Stimulated activated naive CD8-positive, alpha-beta T cell treated with anti-CD3 and anti-CD28 coated beads, Interleukin-15, Interleukin-2, amounts not matched to agents 100 U/mL and 50 U/mL, for 24 hours (primary cell): ENCODE measurements around the gene INF2.
A peak's percentile ranks its signal among the peaks of the same experiment; 100 is the strongest.
"Not testable (repeated sequence)": the region's sequence is repeated elsewhere in the genome, so short reads cannot be mapped to it uniquely, and the experiment has no call there.

Experiments
- ATAC-seq: fragments of 150-1000 bp; cut with Tn5 transposase; one replicate; pipeline ENCODE4 v1.10.0; 2021
- DNase-seq: peaks from one replicate; pipeline ENCODE4 v3.0.0; 2021

The INF2 gene

DNA sequence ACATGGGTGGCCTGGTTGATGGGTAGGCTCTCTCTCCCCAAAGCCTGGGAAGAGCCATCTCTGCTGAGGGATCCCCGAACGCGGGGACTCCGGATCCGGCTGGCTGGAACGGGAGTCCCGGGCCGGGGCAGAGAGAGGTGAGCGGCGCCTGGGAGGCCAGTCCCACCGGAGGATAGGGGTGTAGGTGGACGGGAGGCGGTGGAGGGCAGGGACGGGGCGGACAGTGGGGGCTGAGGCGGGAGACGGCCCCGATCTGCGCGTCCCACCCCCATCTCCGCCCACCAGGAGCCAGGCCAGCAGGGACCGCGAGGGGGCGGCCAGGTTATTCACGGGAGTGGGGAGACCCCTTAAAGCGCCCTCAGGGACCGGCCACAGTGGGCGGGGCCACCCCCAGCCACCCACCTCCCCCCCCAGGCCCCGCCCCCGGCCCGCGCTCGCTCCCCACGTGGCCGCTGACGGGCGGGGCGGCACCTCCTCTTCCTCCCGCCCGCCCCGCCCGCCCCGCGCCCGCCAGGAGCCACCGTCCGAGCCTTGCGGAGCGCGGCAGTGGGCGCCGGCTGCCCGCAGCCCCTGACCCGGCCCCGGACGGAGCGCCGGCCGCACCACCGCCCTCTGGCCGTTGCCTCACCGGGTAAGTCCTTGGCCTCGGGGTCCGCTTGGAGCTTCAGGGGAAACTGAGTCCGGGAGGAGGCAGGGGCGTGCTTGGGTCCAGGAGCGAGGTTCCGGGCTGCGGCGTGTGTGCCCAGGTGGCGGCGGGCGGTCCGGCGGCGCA lies at the start of gene INF2:
TSS of gene INF2 (plus strand) at position 510 of the 772 bp plus-strand sequence. CDS start 11,748 bp downstream, outside the sequence.
- peak; percentile 54 for ATAC-seq

DNA sequence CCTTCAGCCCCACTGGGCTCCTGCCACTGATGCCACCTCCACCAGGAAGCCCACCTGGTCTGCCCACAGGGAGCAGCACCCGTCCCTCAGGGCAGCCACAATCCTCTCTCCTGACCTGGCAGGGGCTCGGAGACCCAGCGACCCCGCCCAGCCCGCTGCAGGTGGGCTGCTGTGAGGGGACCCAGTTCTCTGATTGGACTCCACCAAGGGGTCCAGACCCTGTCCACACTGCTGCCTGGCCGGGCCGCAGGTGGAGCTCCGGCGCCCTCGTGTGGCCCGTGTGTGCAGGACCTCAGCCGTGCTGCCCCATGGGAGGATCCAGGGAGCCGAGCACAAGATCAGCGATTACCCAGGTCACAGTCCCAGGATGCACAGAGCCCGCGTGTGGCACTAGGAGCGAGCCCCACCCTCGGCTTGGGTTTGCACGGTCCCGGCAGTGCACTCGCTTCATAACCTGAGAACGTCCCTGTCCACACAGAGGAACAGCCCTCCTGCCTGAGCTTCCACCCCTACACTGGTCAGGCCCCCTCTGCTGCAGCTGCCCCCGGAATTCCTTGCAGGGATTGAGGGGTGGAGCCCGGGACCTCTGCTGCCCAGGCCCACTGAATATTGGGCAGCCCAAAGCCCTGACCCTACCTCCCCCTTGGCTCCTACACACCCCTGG lies 49.4 kb upstream of the INF2 start:
- ATAC-seq: peak; percentile 78
- peak; percentile 63 for DNase-seq

More for the DNA sequence above, at the start of gene INF2:
- peak; percentile 70 for DNase-seq

DNA sequence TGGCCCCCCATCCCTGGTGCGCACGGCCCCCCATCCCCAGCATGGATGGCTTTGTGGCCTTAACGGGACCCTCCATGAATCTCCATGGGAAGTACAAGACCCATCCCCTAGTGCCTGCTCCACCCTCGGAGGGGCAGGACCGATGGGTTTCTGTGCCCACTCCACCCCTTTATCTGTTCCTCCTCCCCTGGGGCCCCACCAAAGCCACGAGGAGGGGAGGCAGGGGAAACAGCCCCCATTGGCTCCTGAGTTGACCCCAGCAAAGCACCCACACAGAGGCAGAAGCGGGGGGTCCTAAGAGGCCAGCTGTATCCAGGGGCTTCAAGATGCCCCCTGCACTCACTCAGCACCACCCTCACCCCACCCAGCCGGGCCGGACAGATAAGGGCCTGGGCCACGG lies 48.7 kb upstream of the INF2 start:
- no peak for ATAC-seq
- DNase-seq: no peak

DNA sequence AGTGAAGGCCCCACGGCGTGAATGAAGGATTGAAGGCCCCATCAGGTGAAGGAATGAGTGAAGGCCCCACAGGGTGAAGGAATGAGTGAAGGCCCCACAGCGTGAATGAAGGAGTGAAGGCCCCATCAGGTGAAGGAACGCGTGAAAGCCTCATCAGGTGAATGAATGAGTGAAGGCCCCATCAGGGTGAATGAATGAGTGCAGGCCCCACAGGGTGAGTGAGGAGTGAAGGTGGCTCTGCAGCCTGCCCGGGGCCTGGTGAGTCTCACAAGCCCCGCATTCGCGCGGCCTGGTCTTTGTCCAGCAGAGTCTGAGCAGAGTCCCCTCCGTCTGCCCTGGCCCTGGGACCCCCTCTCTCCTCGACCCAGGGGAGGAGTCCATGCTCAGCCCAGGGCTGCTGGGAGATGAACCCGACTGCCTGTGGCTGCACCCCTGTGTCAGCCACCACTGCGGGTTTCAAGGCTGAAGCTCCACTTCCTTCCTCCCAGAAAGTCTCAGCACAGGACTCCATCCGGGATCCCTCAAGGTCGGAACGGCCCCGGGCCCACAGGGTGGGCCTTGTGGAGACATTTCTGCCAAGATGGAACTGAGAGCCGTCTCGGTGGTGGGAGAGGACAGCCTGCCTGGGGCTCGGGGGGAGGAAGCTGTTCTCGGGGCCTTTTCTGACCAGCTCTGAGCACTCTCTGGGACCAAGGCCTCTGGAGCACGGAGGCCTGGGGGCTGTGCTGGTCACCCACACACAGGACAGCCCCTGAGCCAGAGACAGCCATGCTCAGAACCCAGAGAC lies 47.5 kb upstream of the INF2 start:
- no peak for ATAC-seq
- no peak for DNase-seq

DNA sequence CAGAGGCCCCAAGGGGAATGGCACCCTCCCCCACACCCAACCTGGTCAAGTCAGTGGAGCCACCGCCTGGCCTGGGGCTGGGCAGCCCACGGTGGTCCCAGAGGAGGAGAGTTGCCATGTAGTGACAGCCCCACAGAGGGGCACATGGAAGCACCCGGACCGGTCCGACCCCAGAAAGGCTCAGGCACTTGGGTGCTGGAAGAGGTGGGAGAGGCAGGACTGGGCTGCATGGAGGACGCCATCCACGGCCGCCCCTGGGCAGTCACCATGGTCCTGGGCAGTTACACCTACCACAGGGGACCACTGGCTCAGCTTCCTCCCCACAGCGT lies 46.9 kb upstream of the INF2 start:
- ATAC-seq: no peak
- no peak for DNase-seq

DNA sequence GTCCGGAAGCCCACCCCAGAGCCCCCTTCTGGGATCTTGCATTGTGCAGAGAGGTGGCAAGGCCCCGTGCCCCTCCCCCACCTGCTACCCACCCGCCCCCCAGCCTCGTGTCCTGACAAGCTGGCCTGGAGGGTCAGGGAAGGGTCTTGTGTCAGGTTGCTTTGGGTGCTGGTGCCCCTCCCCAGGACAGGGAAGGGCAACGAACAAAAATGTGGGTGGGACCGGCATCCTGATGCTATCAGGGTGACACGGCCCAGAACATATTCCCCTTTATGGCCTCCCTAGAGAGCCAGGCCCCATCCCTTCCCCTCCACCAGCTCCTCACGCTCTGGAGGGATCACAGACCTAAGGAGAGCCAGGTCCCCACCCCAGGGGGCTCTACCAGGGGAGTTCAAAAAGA lies 46.1 kb upstream of the INF2 start:
- ATAC-seq: no peak
- DNase-seq: no peak

DNA sequence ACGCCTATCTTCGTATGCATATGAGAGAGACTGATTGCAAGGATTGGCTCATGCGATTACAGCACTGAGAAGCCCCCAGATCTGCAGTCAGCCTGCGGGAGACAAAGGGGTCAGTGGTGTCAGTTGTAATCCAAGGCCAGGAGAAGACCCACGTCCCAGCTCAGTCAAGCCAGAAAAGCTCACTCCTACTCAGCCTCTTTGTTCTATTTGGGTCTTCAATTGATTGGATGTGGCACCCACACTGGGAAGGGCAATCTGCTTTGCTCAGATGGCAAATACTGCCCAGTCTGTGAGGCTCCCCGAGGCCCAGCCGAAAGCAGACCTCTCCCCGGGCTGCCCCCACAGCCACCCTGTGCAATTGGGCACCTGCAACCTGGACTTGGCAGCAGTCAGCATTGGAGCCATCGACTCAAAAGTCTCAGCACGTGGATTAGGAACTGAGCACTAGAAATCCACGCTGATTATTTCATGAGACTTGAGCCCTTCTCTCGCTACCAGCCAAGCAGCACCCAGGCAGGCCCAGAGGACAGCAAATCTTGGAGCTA lies 45.3 kb upstream of the INF2 start:
- no peak for ATAC-seq

DNA sequence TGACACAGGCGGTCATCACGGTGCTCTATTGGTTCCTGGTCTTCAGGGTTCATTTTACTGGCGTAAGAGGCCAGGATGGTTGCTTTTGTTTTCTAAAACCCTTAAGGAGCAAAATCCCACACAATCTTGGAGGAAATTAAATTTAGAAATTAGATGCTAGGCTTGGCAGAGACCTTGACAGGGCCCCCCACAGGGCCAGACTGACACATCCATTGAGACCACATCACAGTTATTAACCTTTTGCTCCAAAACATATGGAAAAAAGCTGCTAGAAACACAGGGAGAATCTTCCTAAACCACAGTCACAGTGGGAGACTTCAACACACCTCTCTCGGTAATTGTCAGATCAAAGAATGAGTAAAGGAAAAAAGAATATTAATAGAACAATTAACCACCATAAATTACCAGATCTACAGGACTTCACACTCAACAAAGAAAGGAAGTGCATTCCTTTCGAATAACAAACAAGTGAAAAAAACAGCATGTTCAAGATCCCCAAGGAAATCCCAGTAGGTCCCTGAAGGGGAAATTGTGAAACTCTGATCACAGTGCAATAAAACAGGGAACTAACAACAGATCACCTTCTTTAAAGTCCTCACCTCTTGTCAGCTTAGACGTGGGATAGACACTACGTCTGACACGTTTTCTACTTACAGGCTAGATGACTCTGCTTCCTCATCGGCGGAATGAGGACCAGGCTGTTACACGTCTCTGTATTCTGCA lies 44.6 kb upstream of the INF2 start:
- no peak for ATAC-seq
- DNase-seq: no peak

More for the DNA sequence above, 45.3 kb upstream of the INF2 start:
- DNase-seq: no peak

DNA sequence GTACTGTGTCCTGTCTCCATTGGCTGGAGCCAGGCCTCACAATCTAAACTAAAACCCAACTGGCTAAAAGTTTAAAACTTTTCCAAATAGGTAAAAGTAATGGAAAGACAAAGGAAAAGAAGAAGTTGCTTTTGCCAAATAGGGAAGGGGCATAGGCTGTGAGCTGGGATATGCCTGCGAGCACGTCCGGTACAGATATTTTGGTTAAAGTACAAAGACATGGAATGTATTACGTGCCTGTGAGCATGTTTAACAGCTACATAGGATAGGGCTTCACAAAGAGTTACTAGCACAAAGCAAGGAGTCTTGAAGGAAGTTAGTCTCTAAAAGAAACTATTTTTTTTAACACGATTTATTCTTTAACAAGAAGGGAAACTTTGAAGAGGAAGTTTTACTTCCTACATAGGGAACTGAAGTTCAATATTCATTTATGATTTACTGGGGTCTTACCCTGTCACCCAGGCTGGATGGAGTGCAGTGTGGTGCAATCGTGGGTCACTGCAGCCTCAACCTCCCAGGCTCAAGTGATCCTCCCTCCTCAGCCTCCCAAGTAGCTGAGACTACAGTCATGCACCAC lies 41.9 kb upstream of the INF2 start:
- DNase-seq: no peak
- no peak for ATAC-seq

DNA sequence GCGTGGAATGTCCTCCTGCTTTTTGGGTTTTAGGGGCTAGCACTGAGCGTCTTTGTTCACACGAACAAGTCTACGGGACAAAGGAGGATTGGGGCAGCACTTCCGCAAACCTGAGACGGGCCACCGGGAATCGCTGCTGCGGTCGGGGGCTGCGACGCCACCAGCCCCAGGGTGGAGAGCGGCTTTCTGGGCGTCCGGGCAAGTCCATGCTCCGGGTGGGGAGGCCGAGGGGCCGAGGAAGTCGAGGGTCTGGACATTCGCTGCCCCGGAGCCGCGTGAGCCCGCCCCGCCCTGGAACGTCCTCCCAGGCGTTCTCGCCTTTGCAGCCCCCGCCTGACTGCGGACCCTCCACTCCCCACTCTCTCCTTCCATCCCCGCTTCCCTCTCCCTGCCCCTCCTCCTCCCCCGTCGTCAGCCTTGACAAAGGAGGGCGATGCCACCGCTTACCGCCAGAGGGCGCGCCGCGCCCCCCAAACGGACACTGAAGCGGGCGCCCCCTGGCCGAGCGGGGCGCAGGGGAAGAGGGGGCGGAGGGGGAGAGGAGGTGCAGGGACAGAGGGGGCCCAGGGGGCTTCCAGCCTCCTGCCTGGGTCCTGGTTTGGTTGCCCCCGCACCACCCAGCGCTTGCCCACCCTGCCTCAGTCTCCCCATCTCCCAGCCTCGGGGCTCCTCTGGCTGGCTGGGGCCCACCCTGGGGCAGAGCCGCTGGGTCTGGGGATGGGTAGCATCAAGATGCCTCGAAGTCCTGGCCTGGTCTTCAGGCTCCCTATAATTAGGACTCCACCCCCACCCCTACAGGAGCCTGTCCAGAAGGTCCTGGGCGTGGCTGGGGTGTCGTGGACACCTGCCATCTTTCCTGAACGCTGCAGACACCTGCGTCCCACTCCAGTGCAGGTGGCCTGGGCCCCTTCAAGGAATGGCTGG lies 39.1 kb upstream of the INF2 start:
- peak; percentile 75 for ATAC-seq

DNA sequence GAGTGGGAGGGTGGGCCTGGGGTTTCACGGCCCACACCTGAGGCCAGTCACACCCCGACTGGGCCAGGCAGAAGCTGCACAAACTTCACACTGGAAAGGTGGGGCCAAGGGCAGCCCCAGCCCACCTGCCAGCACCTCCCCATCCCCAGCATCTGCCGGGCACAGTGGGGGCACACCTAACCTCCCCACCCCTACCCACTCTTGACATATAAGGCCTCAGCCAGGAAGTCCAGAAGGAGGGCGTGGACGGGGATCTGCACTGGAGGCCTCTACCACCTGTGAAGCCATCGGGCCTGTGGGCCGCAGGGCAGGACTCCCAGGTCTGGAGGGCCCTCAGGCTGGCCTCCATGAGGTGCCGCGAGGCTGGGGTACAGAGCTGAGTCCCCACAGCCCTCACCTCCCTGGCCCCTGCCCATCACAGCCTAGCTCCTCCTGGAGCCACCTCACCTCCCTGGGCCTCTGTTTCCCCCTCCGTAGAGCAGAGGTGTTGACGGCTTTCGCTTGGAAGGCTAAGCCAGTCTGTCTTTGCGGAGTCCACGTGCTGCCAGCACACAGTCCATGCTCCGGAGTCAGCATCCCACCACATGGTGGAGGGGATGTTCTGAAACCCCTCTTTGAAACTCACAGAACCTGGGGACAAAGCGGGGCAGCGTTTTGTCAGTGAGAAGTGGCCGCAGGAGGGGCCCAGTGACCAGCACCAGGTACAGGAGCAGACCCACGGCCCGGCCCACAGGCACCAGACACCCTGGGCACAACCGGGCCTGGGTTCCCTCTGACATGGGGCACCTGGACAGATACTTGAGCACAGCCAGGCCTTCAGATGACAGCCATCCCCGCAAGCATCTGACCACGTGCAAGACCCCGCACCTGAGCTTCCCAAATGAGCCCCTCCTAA lies 38.2 kb upstream of the INF2 start:
- no peak for ATAC-seq
- no peak for DNase-seq

More for the DNA sequence above, 39.1 kb upstream of the INF2 start:
- peak; percentile 82 for DNase-seq

DNA sequence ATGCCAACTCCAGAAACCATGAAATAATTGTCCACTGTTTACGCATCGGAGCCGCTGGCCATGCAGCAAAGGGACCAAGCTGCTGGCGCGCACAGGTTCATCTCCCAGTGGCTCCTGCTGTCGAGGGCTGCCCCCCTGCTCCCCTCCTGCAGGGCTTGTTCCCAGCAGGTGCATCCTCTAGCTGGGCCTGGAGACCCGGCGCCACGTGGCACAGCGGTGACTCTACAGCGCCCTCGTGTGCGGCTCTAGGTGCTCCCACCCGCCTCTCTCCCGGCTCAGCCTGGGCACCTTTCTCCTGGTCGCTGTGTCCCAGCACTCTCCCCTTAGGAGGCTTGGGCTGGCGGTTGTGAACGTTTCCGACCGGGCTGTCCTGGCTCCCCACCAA lies 37.5 kb upstream of the INF2 start:
- no peak for ATAC-seq

DNA sequence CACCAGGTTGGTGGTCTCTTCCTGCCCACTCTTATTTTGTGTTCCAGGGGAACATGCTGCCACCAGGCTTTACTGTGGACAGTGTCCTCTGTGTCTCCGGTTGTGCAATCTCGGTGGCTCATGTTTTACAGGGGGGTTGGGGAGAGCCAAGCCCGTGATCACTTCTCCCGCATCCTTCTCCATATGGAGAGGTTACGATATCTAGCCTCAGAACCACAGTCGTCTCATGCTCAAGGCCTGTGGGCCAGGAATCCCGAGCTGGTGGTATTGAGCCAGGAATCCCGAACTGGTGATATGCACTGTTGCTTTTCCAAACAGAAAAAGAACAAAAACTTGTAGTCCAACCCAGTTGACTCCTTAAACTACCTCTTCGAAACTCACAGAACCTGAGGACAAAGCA lies 37.0 kb upstream of the INF2 start:
- no peak for DNase-seq
- ATAC-seq: no peak

More for the DNA sequence above, 37.5 kb upstream of the INF2 start:
- no peak for DNase-seq

DNA sequence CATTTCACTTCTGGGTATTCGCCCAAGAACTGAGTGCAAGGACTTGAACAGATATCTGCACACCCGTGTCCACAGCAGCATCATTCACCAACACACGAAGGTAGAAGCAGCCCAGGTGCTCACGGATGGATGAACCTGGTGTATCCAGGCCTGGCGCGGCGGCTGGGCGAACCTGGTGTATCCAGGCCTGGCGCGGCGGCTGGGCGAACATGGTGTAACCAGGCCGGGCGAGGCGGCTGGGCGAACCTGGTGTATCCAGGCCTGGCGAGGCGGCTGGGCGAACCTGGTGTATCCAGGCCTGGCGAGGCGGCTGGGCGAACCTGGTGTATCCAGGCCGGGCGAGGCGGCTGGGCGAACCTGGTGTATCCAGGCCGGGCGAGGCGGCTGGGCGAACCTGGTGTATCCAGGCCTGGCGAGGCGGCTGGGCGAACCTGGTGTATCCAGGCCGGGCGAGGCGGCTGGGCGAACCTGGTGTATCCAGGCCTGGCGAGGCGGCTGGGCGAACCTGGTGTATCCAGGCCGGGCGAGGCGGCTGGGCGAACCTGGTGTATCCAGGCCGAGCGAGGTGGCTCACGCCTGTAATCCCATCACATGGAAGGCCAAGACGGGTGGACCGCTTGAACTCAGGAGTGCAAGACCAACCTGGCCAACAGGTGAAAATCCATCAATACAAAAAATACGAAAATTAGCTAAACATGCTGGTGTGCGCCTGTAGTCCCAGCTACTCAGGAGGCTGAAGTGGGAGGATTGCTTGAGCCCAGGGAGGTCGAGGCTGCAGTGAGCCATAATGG lies 36.1 kb upstream of the INF2 start:
- ATAC-seq, DNase-seq: not testable (repeated sequence)

DNA sequence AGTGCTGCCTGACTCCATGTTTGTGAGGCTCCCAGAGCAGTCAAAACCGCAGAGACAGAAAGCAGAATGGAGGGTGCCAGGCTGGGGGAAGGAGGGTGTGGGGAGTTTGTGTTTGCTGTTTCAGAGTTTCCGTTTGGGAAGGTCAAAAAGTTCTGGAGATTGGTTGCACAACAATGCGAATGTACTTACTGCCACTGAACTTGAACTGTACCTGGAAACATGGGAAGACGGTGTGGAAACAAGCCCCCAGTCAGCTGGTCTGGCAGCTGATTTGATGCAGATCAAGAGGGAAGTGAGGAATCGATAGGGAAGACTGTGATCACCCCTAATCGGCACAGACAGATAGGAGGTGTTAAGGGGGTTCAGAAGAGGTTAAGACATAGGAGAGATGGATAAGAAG lies 35.3 kb upstream of the INF2 start:
- ATAC-seq: no peak

DNA sequence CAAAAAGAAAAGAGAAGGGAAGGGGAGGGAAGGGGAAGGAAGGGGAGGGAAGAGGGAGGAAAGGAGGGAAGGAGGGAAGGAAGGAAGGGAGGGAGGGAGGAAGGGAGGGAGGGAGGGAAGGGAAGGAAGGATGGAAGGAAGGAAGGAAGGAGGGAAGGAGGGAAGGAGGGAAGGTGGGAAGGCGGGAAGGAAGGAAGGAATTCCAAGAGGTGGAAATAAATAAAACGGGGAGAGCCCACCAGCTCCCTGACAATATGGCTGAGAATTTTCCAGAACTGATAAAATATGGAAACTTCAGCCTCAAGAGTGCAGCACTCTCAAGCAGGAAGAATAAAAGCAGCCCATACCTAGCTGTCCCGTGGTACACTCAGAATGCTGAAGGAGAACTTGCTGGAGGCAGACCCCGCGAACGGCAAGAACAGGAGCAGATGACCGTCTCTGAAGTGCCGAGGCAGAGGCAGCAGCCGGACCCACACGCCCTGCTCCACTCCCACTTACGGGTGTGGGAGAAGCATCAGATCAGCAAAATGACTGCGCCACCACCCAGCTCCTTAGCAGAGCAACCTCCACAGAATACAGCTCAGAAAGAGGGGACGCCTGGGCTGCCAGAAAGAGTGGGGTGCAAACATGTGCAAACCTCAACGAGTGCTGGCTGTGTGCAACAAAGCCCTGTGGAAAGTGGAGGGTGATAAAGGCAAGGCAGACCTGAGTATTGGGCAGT lies 34.1 kb upstream of the INF2 start:
- no peak for DNase-seq

More for the DNA sequence above, 35.3 kb upstream of the INF2 start:
- no peak for DNase-seq

DNA sequence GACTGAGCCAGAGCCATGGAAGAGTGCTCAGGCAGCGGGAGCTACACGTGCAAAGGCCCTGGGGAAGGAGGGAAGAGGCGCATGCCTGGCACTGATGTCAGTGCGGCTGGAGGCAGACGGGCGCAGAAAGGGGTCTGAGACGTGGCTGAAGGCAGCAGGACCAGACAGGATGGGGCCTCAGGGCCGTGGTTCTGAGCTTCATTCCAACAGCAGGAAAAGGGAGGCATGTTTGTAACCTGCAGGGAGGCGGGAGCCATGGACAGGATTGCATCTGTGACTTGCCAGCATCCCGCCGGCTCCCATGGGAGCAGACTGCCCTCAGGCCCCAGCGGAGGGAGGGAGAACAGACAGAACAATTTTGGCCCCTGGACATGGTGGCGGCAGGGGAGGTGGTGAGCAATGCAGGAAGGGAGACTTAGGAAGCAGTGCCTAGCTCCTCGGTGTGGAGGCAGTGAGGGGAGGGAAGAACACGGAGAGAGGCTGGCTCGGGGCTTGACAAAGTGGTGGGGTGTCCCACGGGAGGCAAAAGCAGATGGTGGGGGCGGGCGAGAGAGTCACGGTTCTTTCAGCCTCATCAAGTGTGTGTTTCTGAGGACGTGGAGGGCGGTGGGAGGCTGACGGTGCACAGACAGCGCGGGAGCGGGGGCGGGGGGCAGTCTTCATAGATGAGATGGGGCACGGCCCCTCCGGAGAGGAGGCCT lies 33.3 kb upstream of the INF2 start:
- ATAC-seq: no peak
- no peak for DNase-seq

More for the DNA sequence above, 34.1 kb upstream of the INF2 start:
- no peak for ATAC-seq
